Effector memory CD8-positive, alpha-beta T cell (primary cell): ENCODE data around the gene PSAT1.

Source experiments
- ATAC-seq: fragments of 150-1000 bp; cut with Tn5 transposase; replicated peaks from 2 replicates; pipeline ENCODE4 v1.10.0; 2021; ENCODE audit warnings: mild to moderate bottlenecking, moderate library complexity
- DNase-seq, 3 experiments: peaks; one replicate each; pipeline ENCODE4 v3.0.0; 2021
- H3K27ac Mint-ChIP-seq, 2 donors: one replicate each; pipeline ENCODE4 v1.8.0; 2022; ENCODE audit warnings: mild to moderate bottlenecking in 2 of 2, mixed read lengths in 2 of 2, moderate library complexity in 2 of 2
- H3K27me3 Mint-ChIP-seq, 2 donors: one replicate each; pipeline ENCODE4 v1.8.0; 2022; ENCODE audit warnings: mixed read lengths in 2 of 2
- H3K36me3 Mint-ChIP-seq: one replicate; pipeline ENCODE4 v1.8.0; 2022; ENCODE audit warnings: mild to moderate bottlenecking, moderate library complexity, mixed read lengths; ENCODE audit not compliant: insufficient read depth
- H3K4me1 Mint-ChIP-seq, 2 donors: one replicate each; pipeline ENCODE4 v1.8.0; 2022; ENCODE audit warnings: low read depth in 2 of 2, mixed read lengths in 2 of 2
- H3K4me3 Mint-ChIP-seq, 2 donors: one replicate each; pipeline ENCODE4 v1.8.0; 2022; ENCODE audit warnings: mild to moderate bottlenecking in 2 of 2, mixed read lengths in 2 of 2, moderate library complexity in 2 of 2
- H3K9me3 Mint-ChIP-seq, 2 donors: one replicate each; pipeline ENCODE4 v1.8.0; 2022; ENCODE audit warnings: mixed read lengths in 2 of 2

The PSAT1 gene

DNA sequence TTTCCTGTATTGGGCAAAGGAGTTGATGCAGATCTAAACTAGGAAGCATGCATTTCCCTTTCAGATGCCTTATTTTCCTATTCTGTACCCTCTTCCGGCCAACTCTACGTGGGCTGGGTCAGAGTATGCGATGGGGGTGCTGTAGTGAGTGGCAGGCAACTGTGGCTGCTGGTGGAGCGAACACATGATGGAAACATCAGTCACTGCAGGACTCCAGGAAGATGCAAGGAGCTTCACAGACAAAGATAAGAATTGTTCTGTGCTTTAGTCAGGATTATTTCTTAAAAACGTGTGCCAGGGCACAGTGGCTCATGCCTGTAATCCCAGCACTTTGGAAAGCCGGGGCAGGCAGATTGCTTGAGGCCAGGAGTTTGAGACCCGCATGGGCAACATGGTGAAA lies 75.1 kb downstream of the PSAT1 start:
- Mint-ChIP-seq H3K9me3 (no peaks in the 10 kb centered on the region), H3K4me1 (no peaks in the 10 kb centered on the region), H3K27ac (no peak overlapping the region), H3K27me3 (peaks cover 44 to 71% of the 10 kb centered on the region in 2 donors), H3K36me3 (no peaks in the 10 kb centered on the region), H3K4me3 (no peak overlapping the region)
- DNase-seq (no peak), ATAC-seq (no peak)
